ENCODE data around the gene ATL3.

ATL3 gene

DNA sequence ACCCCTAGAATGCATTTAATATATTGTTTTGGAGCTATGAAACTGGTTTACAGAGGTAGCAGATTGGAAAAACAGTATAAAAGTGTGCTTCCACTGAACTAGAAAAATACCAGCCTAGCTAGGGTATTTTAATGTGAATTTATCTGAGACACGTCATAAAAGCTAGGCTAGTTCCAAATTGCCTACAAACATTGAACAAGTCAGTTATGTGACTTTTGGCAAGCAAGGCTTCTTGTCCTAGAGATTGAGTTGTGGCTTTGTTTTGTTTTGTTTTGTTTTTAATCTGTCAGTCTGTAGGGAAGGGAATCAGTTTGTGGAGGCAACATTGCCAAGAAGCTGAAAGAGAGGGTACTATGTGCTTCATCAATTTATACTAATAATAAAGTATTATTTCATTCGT, 34.4 kb upstream of the ATL3 start:
- H3K27me3 ChIP-seq, result no peaks in the 10 kb centered on the region
- no peak overlapping the region for H3K4me3 ChIP-seq
- peaks cover 0 to 25% (median 8%) of the 10 kb centered on the region in 4 donors for H3K4me1 ChIP-seq
- TF ChIP-seq, protein P1, sequence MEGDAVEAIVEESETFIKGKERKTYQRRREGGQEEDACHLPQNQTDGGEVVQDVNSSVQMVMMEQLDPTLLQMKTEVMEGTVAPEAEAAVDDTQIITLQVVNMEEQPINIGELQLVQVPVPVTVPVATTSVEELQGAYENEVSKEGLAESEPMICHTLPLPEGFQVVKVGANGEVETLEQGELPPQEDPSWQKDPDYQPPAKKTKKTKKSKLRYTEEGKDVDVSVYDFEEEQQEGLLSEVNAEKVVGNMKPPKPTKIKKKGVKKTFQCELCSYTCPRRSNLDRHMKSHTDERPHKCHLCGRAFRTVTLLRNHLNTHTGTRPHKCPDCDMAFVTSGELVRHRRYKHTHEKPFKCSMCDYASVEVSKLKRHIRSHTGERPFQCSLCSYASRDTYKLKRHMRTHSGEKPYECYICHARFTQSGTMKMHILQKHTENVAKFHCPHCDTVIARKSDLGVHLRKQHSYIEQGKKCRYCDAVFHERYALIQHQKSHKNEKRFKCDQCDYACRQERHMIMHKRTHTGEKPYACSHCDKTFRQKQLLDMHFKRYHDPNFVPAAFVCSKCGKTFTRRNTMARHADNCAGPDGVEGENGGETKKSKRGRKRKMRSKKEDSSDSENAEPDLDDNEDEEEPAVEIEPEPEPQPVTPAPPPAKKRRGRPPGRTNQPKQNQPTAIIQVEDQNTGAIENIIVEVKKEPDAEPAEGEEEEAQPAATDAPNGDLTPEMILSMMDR (IDR thresholded peaks at IDR 0.05), result no peak
- DNase-seq, result no peak
- H3K9me3 ChIP-seq, result no peaks in the 10 kb centered on the region
- H3K36me3 ChIP-seq, result no peaks in the 10 kb centered on the region
- intact Hi-C loops (cut with DNase I; ENCODE audit: low total_unique reads), result no loop called here
- no peak overlapping the region for H3K27ac ChIP-seq

DNA sequence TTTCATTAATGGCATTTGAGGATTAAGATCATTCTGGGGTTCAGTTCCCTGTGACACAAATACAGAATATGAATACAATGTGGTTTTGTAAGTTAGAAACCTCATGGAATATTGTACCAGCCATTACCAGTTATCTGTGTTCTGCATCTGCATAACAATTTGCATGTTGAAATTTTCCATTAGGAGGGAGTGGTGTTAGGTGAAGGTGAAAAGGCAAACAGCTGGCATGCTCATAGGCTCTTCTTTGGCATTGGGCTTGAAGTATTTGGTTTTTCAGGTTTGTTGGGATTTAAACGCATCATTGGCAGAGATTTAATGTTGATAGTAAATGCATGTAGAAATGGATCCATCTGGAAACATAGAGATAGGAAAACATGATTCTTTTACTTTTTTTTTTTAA, 28.7 kb upstream of the ATL3 start:
- Histone ChIP-seq H3K9me3 (no peaks in the 10 kb centered on the region), H3K4me1 (peaks cover 0 to 23% (median 12%) of the 10 kb centered on the region in 4 donors), H3K27ac (no peak overlapping the region), H3K4me3 (no peak overlapping the region), H3K36me3 (no peaks in the 10 kb centered on the region), H3K27me3 (no peaks in the 10 kb centered on the region)
- no peak for DNase-seq
- intact Hi-C loops (cut with DNase I; ENCODE audit: low total_unique reads), result no loop called here
- TF ChIP-seq, protein P1 (IDR thresholded peaks at IDR 0.05), result no peak

DNA sequence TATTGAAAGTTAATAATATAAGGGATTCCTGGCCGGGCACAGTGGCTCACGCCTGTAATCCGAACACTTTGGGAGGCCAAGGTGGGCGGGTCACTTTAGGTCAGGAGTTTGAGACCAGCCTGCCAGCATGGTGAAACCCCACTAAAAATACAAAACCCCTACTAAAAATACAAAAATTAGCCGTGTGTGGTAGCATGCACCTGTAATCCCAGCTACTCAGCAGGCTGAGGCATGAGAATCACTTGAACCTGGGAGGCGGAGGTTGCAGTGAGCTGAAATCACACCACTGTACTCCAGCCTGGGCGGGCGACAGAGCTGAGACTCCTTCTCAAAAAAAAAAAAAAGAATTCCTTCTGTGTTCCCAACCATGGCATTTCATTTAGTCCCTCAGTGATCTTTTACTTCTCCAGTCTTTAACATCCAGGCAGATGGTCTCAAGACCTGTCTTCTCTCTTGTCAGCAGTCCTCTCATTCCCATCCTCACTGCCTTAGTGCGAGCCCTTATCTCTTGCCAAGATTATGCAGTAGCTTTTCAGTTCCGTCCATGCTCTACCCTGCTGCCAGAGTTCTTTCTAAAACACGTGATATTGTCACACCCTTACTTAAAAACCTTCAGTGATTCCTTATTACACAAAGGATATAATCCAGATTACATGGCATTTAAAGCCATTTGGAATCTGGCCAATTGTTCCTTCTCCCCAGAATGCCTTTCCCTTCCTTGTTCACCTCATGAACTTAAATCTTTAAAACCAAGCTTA, 28.0 kb upstream of the ATL3 start:
- Histone ChIP-seq H3K4me1 (peaks cover 0 to 16% (median 10%) of the 10 kb centered on the region in 4 donors), H3K27me3 (no peaks in the 10 kb centered on the region), H3K36me3 (no peaks in the 10 kb centered on the region), H3K4me3 (no peak overlapping the region), H3K9me3 (no peaks in the 10 kb centered on the region), H3K27ac (no peak overlapping the region)
- DNase-seq, result no peak
- intact Hi-C loops (cut with DNase I; ENCODE audit: low total_unique reads), result no loop called here
- TF ChIP-seq, protein P1 (IDR thresholded peaks at IDR 0.05), result no peak

DNA sequence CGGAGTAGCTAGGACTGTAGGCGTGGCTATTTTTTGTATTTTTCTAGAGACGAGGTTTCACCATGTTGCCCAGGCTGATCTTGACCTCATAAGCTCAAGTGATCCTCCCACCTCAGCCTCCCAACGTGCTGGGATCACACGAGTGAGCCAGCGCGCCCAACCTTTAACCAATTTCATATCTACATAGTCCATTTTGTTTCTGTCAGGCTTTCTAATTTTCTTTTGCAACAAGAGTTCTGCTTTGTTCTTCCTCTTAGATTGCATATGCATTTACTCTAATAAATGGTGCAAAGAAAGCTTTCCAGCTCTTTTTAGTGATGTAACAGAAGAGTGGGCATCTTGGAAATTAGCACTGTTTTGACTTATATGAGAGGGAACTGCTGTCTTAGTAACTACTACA, 23.4 kb upstream of the ATL3 start:
- no peak overlapping the region for H3K27ac ChIP-seq
- DNase-seq, result no peak
- TF ChIP-seq, protein P1 (IDR thresholded peaks at IDR 0.05), result no peak
- H3K4me1 ChIP-seq, result peaks cover 0 to 21% (median 7%) of the 10 kb centered on the region in 4 donors
- H3K36me3 ChIP-seq, result no peaks in the 10 kb centered on the region
- no peaks in the 10 kb centered on the region for H3K27me3 ChIP-seq
- no peaks in the 10 kb centered on the region for H3K9me3 ChIP-seq
- no peak overlapping the region for H3K4me3 ChIP-seq
- intact Hi-C loops (cut with DNase I; ENCODE audit: low total_unique reads), result no loop called here

DNA sequence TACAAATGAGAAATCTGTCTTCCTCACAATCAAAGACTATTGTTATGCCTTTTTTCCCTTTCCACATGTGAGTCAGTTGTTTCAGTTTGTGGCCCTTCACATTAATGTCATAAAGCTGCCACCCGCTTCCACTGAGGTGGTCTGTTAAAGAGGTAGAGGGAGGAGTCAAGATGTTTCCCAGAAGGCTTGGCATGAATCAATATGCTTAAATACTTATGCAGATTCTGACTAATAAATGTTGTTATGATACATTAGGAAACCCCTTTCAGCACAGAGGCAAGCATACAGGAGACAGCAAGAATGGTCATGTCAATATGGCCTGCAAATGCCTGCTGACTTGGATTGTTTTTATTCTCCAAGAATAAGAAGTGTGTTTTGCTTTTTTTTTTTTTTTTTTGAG, 16.7 kb upstream of the ATL3 start:
- no peaks in the 10 kb centered on the region for H3K36me3 ChIP-seq
- TF ChIP-seq, protein P1 (IDR thresholded peaks at IDR 0.05), result no peak
- intact Hi-C loops (cut with DNase I; ENCODE audit: low total_unique reads), result loop anchor here (10.0 kb wide), 1 partner anchor 47 kb away; no protein-coding TSS in a partner anchor
- H3K27ac ChIP-seq, result no peak overlapping the region
- no peak overlapping the region for H3K4me3 ChIP-seq
- no peak for DNase-seq
- H3K4me1 ChIP-seq, result peaks cover 0 to 62% (median 24%) of the 10 kb centered on the region in 4 donors
- no peaks in the 10 kb centered on the region for H3K27me3 ChIP-seq
- no peaks in the 10 kb centered on the region for H3K9me3 ChIP-seq

All from tibial artery (tissue), 4 donors.